Endothelial cell (in vitro differentiated cells): ENCODE data around the gene POLL. TPM values are rescaled to one million over a fixed set of nuclear protein-coding genes. Genes with fewer than 3 reads are reported as not detected.

Experiments
- DNase-seq: peaks from one replicate; pipeline ENCODE4 v3.0.0; 2021; ENCODE audit warnings: low spot score
- H3K27ac Mint-ChIP-seq: one replicate; pipeline ENCODE4 v1.8.0; 2021; ENCODE audit warnings: mixed read lengths, inconsistent platforms; ENCODE audit not compliant: unreplicated experiment
- H3K27me3 Mint-ChIP-seq: one replicate; pipeline ENCODE4 v1.8.0; 2021; ENCODE audit warnings: mild to moderate bottlenecking, moderate library complexity, mixed read lengths, inconsistent platforms; ENCODE audit not compliant: unreplicated experiment
- H3K36me3 Mint-ChIP-seq: one replicate; pipeline ENCODE4 v1.8.0; 2021; ENCODE audit warnings: mild to moderate bottlenecking, low read depth, mixed read lengths, inconsistent platforms; ENCODE audit not compliant: unreplicated experiment
- H3K4me1 Mint-ChIP-seq: one replicate; pipeline ENCODE4 v1.8.0; 2021; ENCODE audit warnings: mild to moderate bottlenecking, mixed read lengths, inconsistent platforms; ENCODE audit not compliant: unreplicated experiment
- H3K4me3 Mint-ChIP-seq: one replicate; pipeline ENCODE4 v1.8.0; 2021; ENCODE audit warnings: mild to moderate bottlenecking, mixed read lengths, inconsistent platforms; ENCODE audit not compliant: unreplicated experiment
- H3K9me3 Mint-ChIP-seq: one replicate; pipeline ENCODE4 v1.8.0; 2021; ENCODE audit warnings: mixed read lengths, inconsistent platforms; ENCODE audit not compliant: unreplicated experiment
- total RNA-seq: library from RNA; stranded (reverse); fragmentation: NEBNext Ultra II Directional; extraction: Animal tissue kit (Norgen Biotek cat#: 25700); gene quantifications from one replicate; pipeline ENCODE4 v1.2.1, GENCODE V29; 2021; ENCODE audit not compliant: unreplicated experiment
- TF ChIP-seq, protein P1 (sequence below): fragments of 200-600 bp; sonication (generic); IDR thresholded peaks from one replicate; pipeline ENCODE4 v1.5.0; 2021; ENCODE audit warnings: antibody characterized with exemption; ENCODE audit not compliant: unreplicated experiment

POLL gene
- total RNA-seq, 1 donor from 2014 or later: 44.8 TPM

DNA sequence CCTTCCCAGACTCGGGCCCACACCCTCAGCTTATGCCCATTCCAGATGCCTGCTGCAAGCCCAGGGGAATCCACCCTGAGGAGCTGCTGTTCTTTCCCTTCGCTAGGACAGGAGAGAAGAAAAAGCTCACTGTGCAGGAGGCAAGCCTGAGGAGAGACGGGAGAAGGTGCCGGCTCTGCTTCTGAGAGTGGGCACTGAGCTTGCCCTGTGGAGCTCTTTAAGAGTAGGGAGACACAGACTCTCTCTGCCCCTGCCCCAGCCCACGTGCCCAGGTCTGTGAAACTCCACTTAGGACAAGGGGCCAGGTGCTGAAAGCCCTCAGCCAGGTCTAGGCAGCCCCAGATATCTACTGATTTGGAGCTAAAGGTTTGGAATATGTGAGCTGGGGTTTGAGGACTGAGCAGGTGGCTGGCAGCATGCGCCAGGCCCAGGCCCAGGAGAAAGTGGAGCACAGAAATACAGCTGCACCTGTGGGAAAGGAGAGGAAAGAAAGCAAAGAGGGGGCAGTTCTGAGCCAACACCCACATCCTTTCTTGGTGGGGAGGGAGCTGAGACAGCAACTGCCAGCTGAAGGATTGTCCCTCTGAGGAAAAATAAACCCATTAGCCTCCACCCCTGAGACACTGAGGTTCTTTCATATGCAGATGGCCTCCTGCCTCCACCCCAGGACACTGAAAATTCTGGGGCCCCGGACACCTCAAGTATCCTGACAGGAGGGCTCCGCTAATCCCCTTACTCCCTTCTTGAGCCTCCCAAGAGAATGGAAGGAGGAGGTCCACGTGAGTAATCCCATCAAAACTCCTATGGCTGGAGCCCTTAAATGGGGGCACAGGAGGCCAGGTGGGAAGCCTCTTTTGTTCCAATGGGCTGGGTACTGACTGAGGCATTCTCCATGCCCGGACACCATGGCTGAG, 7.3 kb downstream of the POLL start:
- Mint-ChIP-seq H3K36me3 (peaks cover 14% of the 10 kb centered on the region), H3K4me1 (no peaks in the 10 kb centered on the region), H3K27me3 (peaks cover 10% of the 10 kb centered on the region), H3K9me3 (no peaks in the 10 kb centered on the region), H3K4me3 (no peak overlapping the region), H3K27ac (no peak overlapping the region)
- no peak for DNase-seq
- TF ChIP-seq, protein P1, sequence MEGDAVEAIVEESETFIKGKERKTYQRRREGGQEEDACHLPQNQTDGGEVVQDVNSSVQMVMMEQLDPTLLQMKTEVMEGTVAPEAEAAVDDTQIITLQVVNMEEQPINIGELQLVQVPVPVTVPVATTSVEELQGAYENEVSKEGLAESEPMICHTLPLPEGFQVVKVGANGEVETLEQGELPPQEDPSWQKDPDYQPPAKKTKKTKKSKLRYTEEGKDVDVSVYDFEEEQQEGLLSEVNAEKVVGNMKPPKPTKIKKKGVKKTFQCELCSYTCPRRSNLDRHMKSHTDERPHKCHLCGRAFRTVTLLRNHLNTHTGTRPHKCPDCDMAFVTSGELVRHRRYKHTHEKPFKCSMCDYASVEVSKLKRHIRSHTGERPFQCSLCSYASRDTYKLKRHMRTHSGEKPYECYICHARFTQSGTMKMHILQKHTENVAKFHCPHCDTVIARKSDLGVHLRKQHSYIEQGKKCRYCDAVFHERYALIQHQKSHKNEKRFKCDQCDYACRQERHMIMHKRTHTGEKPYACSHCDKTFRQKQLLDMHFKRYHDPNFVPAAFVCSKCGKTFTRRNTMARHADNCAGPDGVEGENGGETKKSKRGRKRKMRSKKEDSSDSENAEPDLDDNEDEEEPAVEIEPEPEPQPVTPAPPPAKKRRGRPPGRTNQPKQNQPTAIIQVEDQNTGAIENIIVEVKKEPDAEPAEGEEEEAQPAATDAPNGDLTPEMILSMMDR: no peak

DNA sequence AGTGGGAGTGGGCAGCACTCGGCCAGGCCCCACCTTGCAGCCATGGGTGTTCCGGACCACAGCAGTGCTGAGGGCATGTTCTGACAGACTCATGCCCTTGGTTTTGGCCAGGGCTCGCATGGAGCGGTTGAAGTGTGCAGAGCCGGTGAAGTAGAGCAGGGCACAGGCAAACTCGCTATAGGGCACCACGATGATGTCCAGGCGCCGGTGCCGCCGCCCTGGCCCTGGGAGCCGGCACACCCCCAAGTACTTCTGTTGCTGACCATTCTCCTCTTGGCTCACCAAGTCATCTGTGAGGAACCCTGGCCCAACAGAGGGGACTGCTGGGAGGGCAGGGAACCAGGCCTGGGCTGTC, 8.6 kb downstream of the POLL start:
- peaks cover 13% of the 10 kb centered on the region for H3K36me3 Mint-ChIP-seq

DNA sequence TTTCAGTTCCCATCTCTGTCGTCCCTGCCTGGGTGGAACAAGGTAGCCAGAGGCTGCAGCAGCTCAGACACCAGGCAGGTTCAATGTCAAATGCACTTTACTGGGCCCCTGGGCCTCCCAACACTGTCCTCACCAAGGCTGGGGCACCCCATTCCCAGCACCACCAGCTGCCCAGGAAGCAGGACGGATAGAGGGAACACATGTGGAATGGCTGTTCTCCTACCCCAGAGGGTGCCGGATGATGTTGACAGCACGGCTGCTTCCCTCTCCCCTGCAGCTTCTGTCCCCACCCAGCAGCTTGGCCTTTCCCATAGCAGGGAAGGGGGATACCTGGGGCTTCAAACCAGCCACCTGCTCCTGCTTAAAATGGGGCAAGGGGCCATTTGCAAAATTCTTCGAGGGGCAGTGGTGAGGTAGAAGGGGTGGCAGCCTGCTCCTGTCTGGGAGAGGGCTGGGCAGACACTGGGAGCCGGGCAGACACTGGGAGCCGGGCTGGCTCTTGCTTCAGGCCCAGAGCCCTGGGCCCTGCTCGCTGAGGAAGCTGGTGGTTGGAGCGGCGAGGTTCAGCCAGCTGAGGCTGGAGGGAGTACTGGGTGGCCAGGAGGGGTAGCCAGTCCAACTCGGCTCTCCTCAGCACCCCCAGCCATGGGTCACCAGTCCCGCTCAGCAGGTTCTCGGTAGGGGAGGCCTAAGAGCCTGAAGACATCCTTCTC, 9.1 kb downstream of the POLL start:
- Mint-ChIP-seq H3K27ac (no peak overlapping the region), H3K27me3 (peaks cover 15% of the 10 kb centered on the region), H3K36me3 (peaks cover 10% of the 10 kb centered on the region), H3K4me1 (no peaks in the 10 kb centered on the region), H3K4me3 (peak overlapping the region; percentile 45), H3K9me3 (no peaks in the 10 kb centered on the region)
- no peak for DNase-seq
- TF ChIP-seq, protein P1: no peak

More for the DNA sequence above, 8.6 kb downstream of the POLL start:
- Mint-ChIP-seq H3K4me3 (no peak overlapping the region), H3K9me3 (no peaks in the 10 kb centered on the region), H3K27ac (no peak overlapping the region), H3K4me1 (no peaks in the 10 kb centered on the region), H3K27me3 (peaks cover 10% of the 10 kb centered on the region)
- DNase-seq: no peak
- TF ChIP-seq, protein P1: no peak

DNA sequence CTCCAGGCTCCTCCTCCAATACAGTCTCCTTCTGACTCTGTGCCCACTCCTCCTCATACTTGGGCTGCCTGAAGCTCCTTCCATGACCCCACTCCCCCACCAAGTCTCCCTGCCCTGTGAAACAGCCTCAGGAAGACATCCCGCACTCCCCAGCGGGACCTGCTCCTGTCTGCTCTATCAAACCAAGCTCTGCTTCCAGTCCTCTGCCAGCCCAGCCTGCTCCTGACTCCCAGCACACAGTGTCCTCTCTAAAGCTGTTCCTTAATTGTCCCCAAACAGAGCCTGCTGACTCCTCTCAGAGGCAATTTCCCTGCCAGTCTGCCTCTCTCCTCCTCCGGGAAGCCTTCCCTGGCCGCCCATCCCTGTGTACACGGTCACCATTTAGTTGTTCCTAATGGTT, 9.9 kb downstream of the POLL start:
- Mint-ChIP-seq H3K36me3 (peaks cover 10% of the 10 kb centered on the region), H3K27ac (no peak overlapping the region), H3K4me3 (peak overlapping the region; percentile 45), H3K4me1 (no peaks in the 10 kb centered on the region), H3K27me3 (peaks cover 17% of the 10 kb centered on the region), H3K9me3 (no peaks in the 10 kb centered on the region)
- TF ChIP-seq, protein P1: no peak
- DNase-seq: no peak
